GM19238 (cell line): ENCODE results near the gene PNPLA1.
A peak's percentile ranks its signal among the peaks of the same experiment; 100 is the strongest.

ENCODE experiments used
- DNase-seq: peaks from one replicate; pipeline ENCODE4 v3.0.0; 2011; ENCODE audit warnings: low spot score; ENCODE audit not compliant: insufficient read length

The PNPLA1 gene

GRCh38 chr6:36269834-36270705, at the start of gene PNPLA1:
Gene PNPLA1 (plus strand): TSS chr6:36270060. CDS start chr6:36270460, 400 bp downstream.
- DNase-seq, result no peak

- DNase-seq, result no peak
Measured at GRCh38 chr6:36220226-36220625, 49.6 kb upstream of the PNPLA1 start.

GRCh38 chr6:36221674-36222073, 48.2 kb upstream of the PNPLA1 start:
- DNase-seq, result no peak

- DNase-seq, result no peak
Measured at GRCh38 chr6:36222924-36223323, 46.9 kb upstream of the PNPLA1 start.

- DNase-seq, result no peak
Measured at GRCh38 chr6:36223706-36224105, 46.2 kb upstream of the PNPLA1 start.

GRCh38 chr6:36224918-36225461, 44.9 kb upstream of the PNPLA1 start:
- no peak for DNase-seq

GRCh38 chr6:36226438-36227047, 43.3 kb upstream of the PNPLA1 start:
- no peak for DNase-seq

GRCh38 chr6:36227379-36228228, 42.3 kb upstream of the PNPLA1 start:
- no peak for DNase-seq

GRCh38 chr6:36229223-36229622, 40.6 kb upstream of the PNPLA1 start:
- DNase-seq, result no peak

GRCh38 chr6:36230371-36230770, 39.5 kb upstream of the PNPLA1 start:
- DNase-seq, result no peak

GRCh38 chr6:36232172-36232571, 37.7 kb upstream of the PNPLA1 start:
- no peak for DNase-seq

- no peak for DNase-seq
Measured at GRCh38 chr6:36235309-36235708, 34.6 kb upstream of the PNPLA1 start.

GRCh38 chr6:36235862-36236261, 34.0 kb upstream of the PNPLA1 start:
- DNase-seq, result no peak

GRCh38 chr6:36239774-36240173, 30.1 kb upstream of the PNPLA1 start:
- no peak for DNase-seq

GRCh38 chr6:36241728-36242127, 28.1 kb upstream of the PNPLA1 start:
- DNase-seq, result peak; percentile 38

- no peak for DNase-seq
Measured at GRCh38 chr6:36242161-36242560, 27.7 kb upstream of the PNPLA1 start.

GRCh38 chr6:36242626-36243025, 27.2 kb upstream of the PNPLA1 start:
- no peak for DNase-seq

GRCh38 chr6:36243562-36244212, 26.2 kb upstream of the PNPLA1 start:
- no peak for DNase-seq

- no peak for DNase-seq
Measured at GRCh38 chr6:36244641-36245280, 25.1 kb upstream of the PNPLA1 start.

- no peak for DNase-seq
Measured at GRCh38 chr6:36245572-36246061, 24.2 kb upstream of the PNPLA1 start.
